Astrocyte (in vitro differentiated cells and primary cell): Measurements from ENCODE around the gene ST6GALNAC5. TPM values are rescaled to one million over a fixed set of nuclear protein-coding genes. Genes with fewer than 3 reads are reported as not detected.

Source experiments
- DNase-seq: peaks from one replicate; pipeline ENCODE4 v3.0.0-alpha.2; 2010; ENCODE audit warnings: low read depth
- FAIRE-seq: peaks from 2 replicates; lab custom pipeline; 2011; peaks lifted over from hg19 to GRCh38; lab: Jason Lieb, UNC
- H2AFZ ChIP-seq: 2 replicates; pipeline ENCODE4 v1.6.0; 2012; ENCODE audit warnings: low read depth, low read length, inconsistent platforms
- H3K27ac ChIP-seq: 2 replicates; pipeline ENCODE4 v1.5.1; 2011; ENCODE audit warnings: low read depth, low read length, inconsistent platforms
- H3K27me3 ChIP-seq: 2 replicates; pipeline ENCODE4 v1.6.0; 2011; ENCODE audit warnings: low read length, inconsistent platforms; ENCODE audit not compliant: insufficient read depth
- H3K36me3 ChIP-seq: 2 replicates; pipeline ENCODE4 v1.5.1; 2011; ENCODE audit warnings: low read length, inconsistent platforms; ENCODE audit not compliant: insufficient read depth
- H3K4me1 ChIP-seq: 2 replicates; pipeline ENCODE4 v1.5.1; 2011; ENCODE audit warnings: low read length, inconsistent platforms; ENCODE audit not compliant: insufficient read depth
- H3K4me2 ChIP-seq: 2 replicates; pipeline ENCODE4 v1.6.0; 2012; ENCODE audit warnings: low read length, inconsistent platforms
- H3K4me3 ChIP-seq: 2 replicates; pipeline ENCODE4 v1.5.1; 2011; ENCODE audit warnings: low read depth, mild to moderate bottlenecking, low read length, inconsistent platforms; ENCODE audit not compliant: insufficient read depth
- H3K79me2 ChIP-seq: 2 replicates; pipeline ENCODE4 v1.6.0; 2012; ENCODE audit warnings: mild to moderate bottlenecking, low read length, inconsistent platforms; ENCODE audit not compliant: insufficient read depth
- H3K9ac ChIP-seq: 2 replicates; pipeline ENCODE4 v1.6.0; 2012; ENCODE audit warnings: mild to moderate bottlenecking, low read length, inconsistent platforms
- H3K9me3 ChIP-seq: 2 replicates; pipeline ENCODE4 v1.5.1; 2012; ENCODE audit warnings: low read depth, mild to moderate bottlenecking, low read length, inconsistent platforms; ENCODE audit not compliant: insufficient read depth
- H4K20me1 ChIP-seq: 2 replicates; pipeline ENCODE4 v1.6.0; 2012; ENCODE audit warnings: low read length, inconsistent platforms; ENCODE audit not compliant: insufficient read depth
- H3K27ac Mint-ChIP-seq: one replicate; pipeline ENCODE4 v1.8.0; 2021; ENCODE audit warnings: mild to moderate bottlenecking, mixed read lengths; ENCODE audit not compliant: unreplicated experiment
- H3K27me3 Mint-ChIP-seq: one replicate; pipeline ENCODE4 v1.8.0; 2021; ENCODE audit warnings: low read depth, mixed read lengths; ENCODE audit not compliant: unreplicated experiment
- H3K36me3 Mint-ChIP-seq: one replicate; pipeline ENCODE4 v1.8.0; 2021; ENCODE audit warnings: low read depth, mixed read lengths; ENCODE audit not compliant: unreplicated experiment
- H3K4me1 Mint-ChIP-seq: one replicate; pipeline ENCODE4 v1.8.0; 2021; ENCODE audit warnings: low read depth, mixed read lengths; ENCODE audit not compliant: unreplicated experiment
- H3K4me3 Mint-ChIP-seq: one replicate; pipeline ENCODE4 v1.8.0; 2021; ENCODE audit warnings: mild to moderate bottlenecking, moderate library complexity, mixed read lengths; ENCODE audit not compliant: unreplicated experiment
- H3K9me3 Mint-ChIP-seq: one replicate; pipeline ENCODE4 v1.8.0; 2021; ENCODE audit warnings: mild to moderate bottlenecking, mixed read lengths; ENCODE audit not compliant: unreplicated experiment
- EZH2 ChIP-seq: IDR thresholded peaks from 2 replicates; pipeline ENCODE4 v1.6.1; 2012; ENCODE audit warnings: mild to moderate bottlenecking, low read length, inconsistent platforms; ENCODE audit not compliant: insufficient read depth
- total RNA-seq: library from RNA; stranded (reverse); gene quantifications from 2 replicates; pipeline ENCODE4 v1.2.1, GENCODE V29; 2021
- TF ChIP-seq, protein P1 (sequence below): IDR thresholded peaks from 2 replicates; pipeline ENCODE4 v1.5.1; 2011; ENCODE audit warnings: low read depth, mild to moderate bottlenecking, inconsistent platforms, low read length, moderate library complexity; ENCODE audit not compliant: insufficient read depth

ST6GALNAC5 gene
- total RNA-seq, 1 donor from 2014 or later: 1.3 TPM

DNA sequence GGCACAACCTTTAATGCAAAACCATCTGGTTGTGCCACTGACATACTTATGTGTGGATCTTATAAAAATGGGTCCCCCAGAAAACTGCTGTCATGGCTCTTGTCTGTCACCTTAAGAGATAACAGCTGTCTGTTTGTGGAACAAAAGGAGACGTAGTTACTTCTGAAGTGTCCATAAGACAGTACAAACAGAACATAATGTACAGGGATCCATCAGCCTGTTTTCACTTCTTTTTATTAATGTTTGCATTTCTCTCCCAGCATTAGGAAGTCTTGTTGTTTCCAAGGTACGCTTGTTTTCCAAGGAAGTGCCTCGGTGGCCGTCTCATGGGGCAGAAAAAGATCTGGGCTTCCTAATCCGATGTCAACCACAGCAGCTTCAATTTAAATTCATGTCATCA is 11.2 kb upstream of the ST6GALNAC5 start:
- H3K79me2 ChIP-seq: no peaks in the 10 kb centered on the region
- Mint-ChIP-seq H3K4me1 (no peaks in the 10 kb centered on the region), H3K27me3 (peaks cover 18% of the 10 kb centered on the region), H3K9me3 (peaks cover 4% of the 10 kb centered on the region), H3K36me3 (peaks cover 3% of the 10 kb centered on the region), H3K27ac (no peak overlapping the region), H3K4me3 (no peak overlapping the region)
- no peak overlapping the region for H3K27ac ChIP-seq
- DNase-seq (no peak), FAIRE-seq (no peak)
- H4K20me1 ChIP-seq: no peaks in the 10 kb centered on the region
- H3K9ac ChIP-seq: no peak overlapping the region
- no peaks in the 10 kb centered on the region for H3K9me3 ChIP-seq
- H3K4me1 ChIP-seq: no peaks in the 10 kb centered on the region
- H3K4me3 ChIP-seq: no peak overlapping the region
- H3K4me2 ChIP-seq: no peak overlapping the region
- H3K36me3 ChIP-seq: no peaks in the 10 kb centered on the region
- no peak for TF ChIP-seq EZH2
- TF ChIP-seq, protein P1, sequence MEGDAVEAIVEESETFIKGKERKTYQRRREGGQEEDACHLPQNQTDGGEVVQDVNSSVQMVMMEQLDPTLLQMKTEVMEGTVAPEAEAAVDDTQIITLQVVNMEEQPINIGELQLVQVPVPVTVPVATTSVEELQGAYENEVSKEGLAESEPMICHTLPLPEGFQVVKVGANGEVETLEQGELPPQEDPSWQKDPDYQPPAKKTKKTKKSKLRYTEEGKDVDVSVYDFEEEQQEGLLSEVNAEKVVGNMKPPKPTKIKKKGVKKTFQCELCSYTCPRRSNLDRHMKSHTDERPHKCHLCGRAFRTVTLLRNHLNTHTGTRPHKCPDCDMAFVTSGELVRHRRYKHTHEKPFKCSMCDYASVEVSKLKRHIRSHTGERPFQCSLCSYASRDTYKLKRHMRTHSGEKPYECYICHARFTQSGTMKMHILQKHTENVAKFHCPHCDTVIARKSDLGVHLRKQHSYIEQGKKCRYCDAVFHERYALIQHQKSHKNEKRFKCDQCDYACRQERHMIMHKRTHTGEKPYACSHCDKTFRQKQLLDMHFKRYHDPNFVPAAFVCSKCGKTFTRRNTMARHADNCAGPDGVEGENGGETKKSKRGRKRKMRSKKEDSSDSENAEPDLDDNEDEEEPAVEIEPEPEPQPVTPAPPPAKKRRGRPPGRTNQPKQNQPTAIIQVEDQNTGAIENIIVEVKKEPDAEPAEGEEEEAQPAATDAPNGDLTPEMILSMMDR: no peak
- no peak overlapping the region for H2AFZ ChIP-seq
- peaks cover 5% of the 10 kb centered on the region for H3K27me3 ChIP-seq

DNA sequence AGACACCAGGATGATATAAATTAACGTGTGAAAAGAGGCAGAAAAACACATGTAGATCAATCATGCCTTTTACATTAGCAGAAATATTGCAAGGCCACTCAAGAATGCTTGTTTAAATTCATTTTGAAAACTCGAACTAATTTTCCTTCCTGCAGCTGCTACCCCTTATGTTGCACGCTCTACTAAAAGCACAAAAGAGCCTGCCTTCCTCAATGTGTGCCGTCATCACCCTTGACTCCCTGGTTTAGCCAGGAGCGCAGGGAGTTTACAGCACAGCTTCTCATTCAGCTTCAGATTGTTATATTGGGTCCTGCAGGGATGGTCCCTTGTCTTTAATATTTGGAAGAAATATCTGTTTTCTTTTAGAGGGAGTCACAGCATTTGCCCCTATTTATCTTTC is 10.1 kb upstream of the ST6GALNAC5 start:
- H2AFZ ChIP-seq: no peak overlapping the region
- H3K36me3 Mint-ChIP-seq: peaks cover 3% of the 10 kb centered on the region
- H3K27ac ChIP-seq: no peak overlapping the region
- H3K27me3 Mint-ChIP-seq: peaks cover 18% of the 10 kb centered on the region
- H3K9me3 Mint-ChIP-seq: peaks cover 4% of the 10 kb centered on the region
- H3K27ac Mint-ChIP-seq: no peak overlapping the region
- no peaks in the 10 kb centered on the region for H3K9me3 ChIP-seq
- H4K20me1 ChIP-seq: no peaks in the 10 kb centered on the region
- no peaks in the 10 kb centered on the region for H3K79me2 ChIP-seq
- no peak overlapping the region for H3K9ac ChIP-seq
- no peaks in the 10 kb centered on the region for H3K36me3 ChIP-seq
- FAIRE-seq: no peak
- H3K27me3 ChIP-seq: peaks cover 5% of the 10 kb centered on the region
- TF ChIP-seq EZH2: no peak
- TF ChIP-seq, protein P1: no peak
- peaks cover 2% of the 10 kb centered on the region for H3K4me1 Mint-ChIP-seq
- no peak overlapping the region for H3K4me2 ChIP-seq
- no peak overlapping the region for H3K4me3 ChIP-seq
- DNase-seq: no peak
- no peak overlapping the region for H3K4me3 Mint-ChIP-seq
- no peaks in the 10 kb centered on the region for H3K4me1 ChIP-seq

DNA sequence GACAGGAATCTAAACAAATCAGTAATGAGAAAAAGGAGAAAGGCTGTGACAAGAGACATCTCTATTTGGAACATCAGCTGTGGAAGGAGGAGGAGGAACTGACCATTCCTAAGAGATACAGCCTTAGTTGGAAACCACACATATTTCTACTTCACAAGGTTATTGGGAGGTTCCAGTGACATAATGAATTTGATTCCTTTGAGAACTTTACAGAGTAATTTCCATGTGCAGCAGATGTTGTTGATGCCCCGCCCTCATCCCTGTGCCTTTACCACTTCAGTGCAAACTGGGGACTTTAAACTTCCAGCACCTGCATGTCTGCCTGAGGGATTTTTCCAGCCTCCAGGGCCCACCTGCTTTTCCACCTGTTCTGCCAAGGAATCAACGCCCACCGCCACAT is 9.3 kb upstream of the ST6GALNAC5 start:
- H4K20me1 ChIP-seq: no peaks in the 10 kb centered on the region
- Mint-ChIP-seq H3K27me3 (peaks cover 18% of the 10 kb centered on the region), H3K4me3 (no peak overlapping the region), H3K4me1 (peaks cover 10% of the 10 kb centered on the region), H3K27ac (no peak overlapping the region), H3K9me3 (peaks cover 4% of the 10 kb centered on the region), H3K36me3 (peaks cover 3% of the 10 kb centered on the region)
- H3K27ac ChIP-seq: no peak overlapping the region
- H2AFZ ChIP-seq: no peak overlapping the region
- H3K9me3 ChIP-seq: no peaks in the 10 kb centered on the region
- no peaks in the 10 kb centered on the region for H3K79me2 ChIP-seq
- no peak overlapping the region for H3K4me2 ChIP-seq
- peaks cover 8% of the 10 kb centered on the region for H3K4me1 ChIP-seq
- H3K27me3 ChIP-seq: peaks cover 5% of the 10 kb centered on the region
- DNase-seq (no peak), FAIRE-seq (no peak)
- no peak overlapping the region for H3K9ac ChIP-seq
- no peak for TF ChIP-seq EZH2
- TF ChIP-seq, protein P1: no peak
- no peak overlapping the region for H3K4me3 ChIP-seq
- no peaks in the 10 kb centered on the region for H3K36me3 ChIP-seq
